Suprapubic skin (tissue), 3 donors: Measurements from ENCODE around the gene CDC25A.

Experiments used
- POLR2AphosphoS5 ChIP-seq, 3 donors: sonication (generic); formaldehyde crosslinking; IDR thresholded peaks; one replicate each; pipeline ENCODE4 v1.6.1; 2017; ENCODE audit warnings: antibody characterized with exemption in 3 of 3
- TF ChIP-seq, protein P1 (sequence below), 2 donors: fragments of 200-600 bp in 1 of 2; fragments of 450-650 bp in 1 of 2; sonication (generic) in 1 of 2; IDR thresholded peaks; one replicate each; pipeline ENCODE4 v1.5.1; 2016 to 2019; ENCODE audit warnings: antibody characterized with exemption in 2 of 2, mild to moderate bottlenecking in 1 of 2, moderate library complexity in 1 of 2

DNA sequence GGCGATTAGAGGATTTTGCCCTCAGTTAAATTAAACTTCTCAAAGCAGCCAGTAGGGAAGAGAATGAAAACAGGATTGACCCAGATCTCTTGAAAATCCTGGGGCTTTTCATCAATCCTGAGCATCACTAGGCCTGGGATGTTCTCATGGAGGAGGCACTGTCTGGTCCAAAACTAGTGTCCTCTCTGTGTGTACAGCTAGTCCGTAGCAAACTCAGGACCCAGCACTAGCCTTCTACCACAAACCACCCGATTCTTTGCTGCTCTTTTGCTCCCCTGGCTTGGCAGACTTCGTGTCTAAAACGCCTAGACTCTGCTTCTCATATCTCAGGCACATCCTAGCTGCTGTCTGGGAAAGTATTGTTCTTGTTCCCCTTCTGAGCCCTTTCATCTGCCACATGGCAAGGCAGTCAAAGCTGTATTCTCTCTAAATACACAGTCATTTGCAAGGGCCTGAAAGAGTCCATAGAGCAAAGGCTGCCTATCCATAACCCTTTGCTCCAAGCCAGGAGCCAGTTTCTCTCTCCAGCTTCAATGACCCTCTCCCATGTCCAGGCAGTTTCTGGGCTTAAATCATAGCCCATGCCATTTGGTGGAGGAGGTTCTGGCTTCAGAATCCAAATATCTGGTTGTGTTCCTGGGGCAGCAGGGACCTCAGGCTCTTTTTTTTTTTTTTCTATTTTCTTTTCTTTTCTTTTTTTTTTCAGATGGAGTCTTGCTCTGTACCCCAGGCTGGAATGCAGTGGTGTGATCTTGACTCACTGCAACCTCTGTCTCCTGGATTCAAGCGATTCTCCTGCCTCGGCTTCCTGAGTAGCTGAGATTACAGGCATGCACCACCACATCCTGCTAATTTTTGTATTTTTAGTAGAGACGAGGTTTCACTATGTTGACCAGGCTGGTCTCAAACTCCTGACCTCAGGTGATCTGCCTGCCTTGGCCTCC is 52.4 kb downstream of the CDC25A start:
- TF ChIP-seq, protein P1, sequence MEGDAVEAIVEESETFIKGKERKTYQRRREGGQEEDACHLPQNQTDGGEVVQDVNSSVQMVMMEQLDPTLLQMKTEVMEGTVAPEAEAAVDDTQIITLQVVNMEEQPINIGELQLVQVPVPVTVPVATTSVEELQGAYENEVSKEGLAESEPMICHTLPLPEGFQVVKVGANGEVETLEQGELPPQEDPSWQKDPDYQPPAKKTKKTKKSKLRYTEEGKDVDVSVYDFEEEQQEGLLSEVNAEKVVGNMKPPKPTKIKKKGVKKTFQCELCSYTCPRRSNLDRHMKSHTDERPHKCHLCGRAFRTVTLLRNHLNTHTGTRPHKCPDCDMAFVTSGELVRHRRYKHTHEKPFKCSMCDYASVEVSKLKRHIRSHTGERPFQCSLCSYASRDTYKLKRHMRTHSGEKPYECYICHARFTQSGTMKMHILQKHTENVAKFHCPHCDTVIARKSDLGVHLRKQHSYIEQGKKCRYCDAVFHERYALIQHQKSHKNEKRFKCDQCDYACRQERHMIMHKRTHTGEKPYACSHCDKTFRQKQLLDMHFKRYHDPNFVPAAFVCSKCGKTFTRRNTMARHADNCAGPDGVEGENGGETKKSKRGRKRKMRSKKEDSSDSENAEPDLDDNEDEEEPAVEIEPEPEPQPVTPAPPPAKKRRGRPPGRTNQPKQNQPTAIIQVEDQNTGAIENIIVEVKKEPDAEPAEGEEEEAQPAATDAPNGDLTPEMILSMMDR (IDR thresholded peaks at IDR 0.05), result no peak
- no peak for TF ChIP-seq POLR2AphosphoS5 (IDR thresholded peaks at IDR 0.05)
